Ecto neural progenitor cell (in vitro differentiated cells): Measurements from ENCODE around the gene RIMS1.
"Not testable (repeated sequence)": the region's sequence is repeated elsewhere in the genome, so short reads cannot be mapped to it uniquely, and the experiment has no call there.

Experiments used
- DNase-seq: peaks from one replicate; pipeline ENCODE4 v3.0.0-alpha.2; 2018; ENCODE audit warnings: low spot score

The RIMS1 gene

DNA sequence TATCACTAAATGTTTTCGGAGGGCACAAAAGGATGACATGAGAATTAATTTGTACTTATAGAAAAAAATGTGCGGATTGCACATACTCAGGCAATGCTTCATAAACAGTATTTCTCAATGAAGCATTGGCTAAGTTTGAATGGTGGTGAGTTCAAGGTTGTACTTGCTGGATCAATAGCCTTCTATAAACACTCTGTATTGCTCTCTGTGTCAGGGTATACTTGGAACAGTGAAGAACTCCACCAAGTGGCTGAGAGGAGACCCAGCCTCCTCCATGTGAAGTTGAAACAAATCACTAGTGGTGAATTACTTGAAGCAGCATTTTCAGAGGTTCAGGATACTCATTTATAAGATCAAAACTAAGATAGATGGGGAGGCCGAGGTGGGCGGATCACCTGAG, 360.6 kb downstream of the RIMS1 start:
- DNase-seq, result no peak

DNA sequence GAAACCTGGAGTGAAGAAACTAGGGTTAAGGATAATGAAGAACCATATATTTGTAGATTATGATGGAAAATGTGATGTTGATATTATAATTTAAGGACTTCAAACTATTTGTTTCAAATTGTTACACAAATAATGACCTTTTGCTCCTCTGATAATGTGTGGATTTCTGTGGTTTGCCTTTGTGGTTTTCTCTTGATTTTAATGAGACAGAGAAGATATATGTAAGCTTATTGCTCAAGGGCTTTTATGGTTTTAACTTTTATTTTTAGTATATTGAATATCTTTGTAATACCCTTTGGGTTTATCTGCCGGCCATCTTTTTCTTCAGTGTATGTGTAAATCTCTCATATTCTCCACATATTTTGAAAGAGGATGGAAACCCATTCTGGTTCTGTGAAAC, 362.3 kb downstream of the RIMS1 start:
- no peak for DNase-seq

DNA sequence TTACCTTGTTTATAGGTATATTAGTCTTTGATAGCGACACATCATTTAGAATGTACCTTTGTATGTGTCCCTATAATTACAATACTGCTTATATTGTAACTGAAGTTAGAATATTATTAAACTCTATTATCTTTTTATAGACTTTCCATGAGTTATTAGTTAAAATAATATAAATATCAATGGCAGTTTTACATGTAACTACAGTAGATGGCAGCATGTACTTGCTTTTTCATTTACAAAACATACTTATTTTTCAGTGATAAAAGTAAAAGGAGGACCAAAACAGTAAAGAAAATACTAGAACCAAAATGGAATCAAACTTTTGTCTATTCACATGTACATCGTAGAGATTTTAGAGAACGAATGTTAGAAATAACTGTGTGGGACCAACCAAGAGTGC, 364.3 kb downstream of the RIMS1 start:
- no peak for DNase-seq

DNA sequence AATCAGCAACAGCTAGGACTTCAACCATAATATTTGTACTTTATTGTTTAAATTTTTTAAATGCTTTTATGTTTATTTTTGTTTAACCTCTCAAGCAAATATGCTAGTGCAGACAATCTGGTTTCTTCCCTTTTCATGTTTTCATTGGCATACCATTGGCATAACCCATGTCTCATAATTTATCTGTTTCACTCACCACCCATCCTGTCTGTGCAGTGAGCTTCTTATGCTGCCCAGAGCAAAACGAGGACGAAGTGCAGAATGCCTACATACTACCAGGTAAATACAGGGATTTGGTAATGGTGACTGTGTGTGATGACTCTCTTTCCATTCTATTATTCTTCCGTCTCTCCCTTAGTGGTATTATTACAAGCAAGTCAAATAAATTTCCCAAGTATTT, 374.1 kb downstream of the RIMS1 start:
- no peak for DNase-seq

DNA sequence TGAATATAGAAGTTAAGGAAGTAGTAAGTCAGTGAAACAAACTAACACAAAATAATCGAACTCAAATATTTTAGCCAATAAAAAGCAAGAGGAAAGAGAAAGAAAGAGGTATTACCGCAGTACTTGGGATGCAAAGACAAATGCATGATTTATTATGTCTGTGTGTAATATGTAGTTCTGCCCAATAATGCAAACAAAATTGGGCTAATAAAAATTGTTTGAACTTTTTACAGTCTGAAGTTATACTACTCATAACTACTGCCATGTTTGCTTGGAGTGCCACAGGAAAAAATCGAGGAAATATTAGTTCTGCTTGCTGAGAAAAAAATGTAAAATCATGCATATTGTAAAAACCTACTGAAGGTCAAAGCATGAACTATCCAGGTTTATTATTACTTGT, 375.2 kb downstream of the RIMS1 start:
- DNase-seq, result no peak

DNA sequence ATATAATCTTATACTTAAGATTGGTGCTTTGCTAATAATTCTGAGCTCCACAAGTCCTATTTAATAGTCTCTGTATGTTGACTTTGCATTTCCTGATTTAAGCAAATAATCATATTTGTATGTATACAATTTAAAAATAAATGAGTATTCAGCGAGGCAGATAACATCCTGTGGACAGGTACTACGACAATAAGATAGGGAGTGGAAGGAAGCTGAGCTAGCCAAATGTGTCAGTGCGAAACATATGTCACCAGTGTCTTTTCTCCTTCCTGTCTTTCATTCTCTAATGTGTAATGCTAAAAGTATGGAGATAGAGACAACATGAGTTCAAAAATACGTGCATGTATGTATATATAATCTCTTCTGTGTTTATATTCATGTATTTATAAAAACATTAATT, 375.9 kb downstream of the RIMS1 start:
- no peak for DNase-seq

DNA sequence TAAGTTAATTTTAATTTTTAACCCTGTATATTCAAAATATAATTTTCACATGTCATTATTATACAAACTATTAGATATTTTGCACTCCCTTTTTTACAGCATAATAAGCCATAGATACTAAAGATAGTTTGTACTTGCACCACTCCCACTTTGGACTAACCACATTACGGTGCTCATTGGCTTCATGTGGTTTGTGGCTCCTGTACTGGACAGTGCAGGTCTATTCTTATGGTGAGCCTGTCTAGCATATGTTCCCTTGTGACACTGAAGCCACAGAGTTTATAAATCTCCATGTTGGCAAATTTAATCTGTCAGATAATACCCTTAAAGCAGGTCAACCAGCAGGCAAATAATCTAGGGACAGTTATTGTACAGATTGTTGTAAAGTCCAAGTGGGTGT, 381.1 kb downstream of the RIMS1 start:
- DNase-seq, result no peak

DNA sequence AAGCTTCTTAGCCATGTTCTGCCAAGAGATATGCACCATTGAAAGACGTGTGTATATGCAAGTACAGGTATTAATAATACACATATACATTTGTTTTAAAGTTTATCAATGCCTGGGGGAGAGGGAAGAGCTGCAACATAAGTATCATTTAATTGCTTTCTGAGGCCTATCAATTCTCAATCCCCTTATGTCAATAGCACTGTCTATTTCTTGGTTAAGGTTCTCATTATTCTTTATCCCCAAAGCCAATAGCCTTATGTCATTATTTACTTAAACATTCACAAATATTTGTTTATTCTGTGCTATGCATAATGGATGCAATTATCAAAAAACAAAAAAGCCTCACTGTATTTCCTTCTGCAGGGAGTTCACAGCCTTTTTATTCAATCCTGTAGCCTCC, 385.2 kb downstream of the RIMS1 start:
- DNase-seq, result no peak

DNA sequence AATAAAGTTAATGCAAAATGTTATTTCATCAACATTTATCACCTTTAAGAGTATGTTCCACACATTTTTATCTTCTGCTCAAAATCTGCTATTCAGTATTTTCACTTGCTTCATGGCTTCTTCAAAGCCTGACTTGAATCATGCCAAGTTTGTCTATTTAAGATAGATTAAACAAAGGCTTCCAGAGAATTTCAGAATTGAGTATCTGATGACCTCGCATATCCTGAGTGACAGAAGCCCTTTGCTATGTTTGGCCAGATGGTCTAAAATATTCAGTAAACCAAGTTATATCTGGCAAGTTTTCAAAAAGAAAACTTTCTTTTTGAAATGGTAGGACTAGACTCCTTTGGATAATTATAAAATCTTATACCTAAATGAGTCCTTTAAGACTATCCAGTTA, 386.6 kb downstream of the RIMS1 start:
- no peak for DNase-seq

DNA sequence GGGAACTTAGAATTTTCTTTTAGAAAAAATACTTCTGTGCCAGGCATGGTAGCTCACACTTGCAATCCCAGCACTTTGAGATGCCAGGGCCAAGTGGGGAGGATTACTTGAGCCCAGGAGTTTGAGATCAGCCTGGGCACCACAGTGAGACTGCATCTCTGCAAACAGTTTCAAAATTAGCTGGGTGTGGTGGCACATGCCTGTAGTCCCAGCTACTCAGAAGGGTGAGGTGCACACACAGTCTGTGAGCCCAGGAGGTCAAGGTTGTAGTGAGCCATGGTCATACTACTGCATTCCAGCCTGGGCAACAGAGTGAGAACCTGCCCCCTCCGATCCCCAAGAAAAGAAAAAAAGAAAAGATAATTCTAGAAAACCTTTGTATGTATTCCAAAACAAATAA, 389.5 kb downstream of the RIMS1 start:
- DNase-seq, result no peak

DNA sequence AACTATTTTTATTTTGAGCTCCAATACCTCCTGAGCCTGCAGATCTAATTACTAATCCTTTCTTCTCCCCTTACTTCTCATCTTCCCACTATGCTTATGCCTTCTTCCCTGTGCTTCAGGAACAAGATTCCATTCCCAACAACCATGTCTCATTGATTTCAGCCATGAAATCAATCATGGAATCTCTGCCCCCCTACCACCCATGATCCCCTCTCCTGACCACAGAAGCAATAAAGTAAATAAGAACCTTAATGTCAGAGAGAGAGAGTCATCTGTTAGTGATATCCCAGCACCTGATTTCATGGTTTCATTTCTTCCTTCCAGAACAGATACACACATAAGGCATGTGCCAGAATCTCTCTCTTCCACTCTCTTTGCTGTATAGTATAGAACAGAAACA, 395.9 kb downstream of the RIMS1 start:
- DNase-seq, result no peak

DNA sequence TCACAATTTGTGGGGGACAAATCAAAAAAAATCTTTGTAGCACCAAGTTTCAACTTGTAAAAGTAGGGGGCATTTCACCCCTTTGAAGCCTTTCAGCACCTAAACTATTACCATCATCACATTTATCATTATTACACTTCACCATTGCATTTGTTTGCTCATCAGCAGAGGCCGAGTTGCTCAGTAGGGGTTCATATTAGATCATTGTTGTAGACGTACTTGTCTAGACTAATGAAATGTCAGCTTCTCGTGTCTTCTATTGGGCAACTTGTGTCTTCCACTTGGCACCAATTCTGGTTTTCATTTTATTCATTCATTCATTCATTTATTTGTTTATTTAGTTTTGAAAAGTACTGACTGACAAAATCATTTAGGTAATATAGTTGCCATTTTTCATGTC, 397.2 kb downstream of the RIMS1 start:
- no peak for DNase-seq

DNA sequence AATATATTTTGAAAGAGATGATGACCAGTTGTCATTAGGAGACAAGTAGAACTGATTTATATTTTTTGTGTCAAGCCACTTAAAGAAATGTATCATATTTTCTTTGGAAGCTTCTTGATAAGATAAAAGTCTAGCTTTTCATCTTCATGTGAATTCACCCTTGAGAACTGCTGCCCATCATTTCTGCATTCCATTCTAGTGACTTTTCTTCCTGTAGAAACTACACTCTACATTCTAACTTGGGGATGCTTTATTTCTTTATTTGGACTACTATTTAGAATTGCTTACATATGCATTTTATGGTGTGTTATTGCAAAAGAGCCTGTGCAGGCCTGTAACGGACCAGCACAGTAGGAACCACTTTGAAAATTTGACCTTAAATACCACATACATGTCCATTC, 400.6 kb downstream of the RIMS1 start:
- DNase-seq, result no peak

DNA sequence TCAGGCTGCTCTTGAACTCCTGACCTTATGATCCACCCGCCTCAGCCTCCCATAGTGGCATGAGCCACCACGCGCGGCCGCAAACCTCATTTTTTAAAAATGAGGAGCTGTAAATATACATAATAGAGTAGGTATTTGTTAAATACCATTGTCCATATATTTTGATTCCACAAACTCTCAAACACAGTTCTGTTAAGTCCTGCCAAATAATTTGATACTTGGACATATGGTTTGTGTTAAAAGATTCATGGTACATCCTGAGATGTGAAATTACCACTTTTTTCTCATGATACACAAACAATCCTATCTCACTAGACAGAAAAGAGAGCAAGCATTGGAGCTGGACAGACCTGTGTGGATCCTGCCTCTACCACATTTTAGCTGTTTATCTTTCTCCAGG, 401.5 kb downstream of the RIMS1 start:
- DNase-seq, result no peak

DNA sequence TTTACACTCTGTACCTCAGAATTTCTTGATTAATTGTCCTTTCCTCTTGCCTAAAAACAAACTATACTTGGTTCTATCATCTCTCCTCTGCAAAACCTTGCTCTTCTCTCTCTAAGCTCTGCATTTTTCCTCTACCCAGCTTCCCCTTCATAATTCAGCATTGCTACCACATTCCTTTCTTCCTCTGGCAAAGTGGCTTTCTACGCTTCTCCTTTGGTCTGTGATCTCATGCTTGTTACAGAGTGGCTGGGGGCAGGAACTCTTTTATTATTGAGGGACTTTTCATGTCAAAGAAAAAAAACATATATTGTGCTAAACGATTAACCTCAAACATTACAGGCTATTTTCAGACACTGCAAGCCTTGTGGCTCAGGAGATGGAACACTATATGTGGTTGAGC, 402.2 kb downstream of the RIMS1 start:
- no peak for DNase-seq

DNA sequence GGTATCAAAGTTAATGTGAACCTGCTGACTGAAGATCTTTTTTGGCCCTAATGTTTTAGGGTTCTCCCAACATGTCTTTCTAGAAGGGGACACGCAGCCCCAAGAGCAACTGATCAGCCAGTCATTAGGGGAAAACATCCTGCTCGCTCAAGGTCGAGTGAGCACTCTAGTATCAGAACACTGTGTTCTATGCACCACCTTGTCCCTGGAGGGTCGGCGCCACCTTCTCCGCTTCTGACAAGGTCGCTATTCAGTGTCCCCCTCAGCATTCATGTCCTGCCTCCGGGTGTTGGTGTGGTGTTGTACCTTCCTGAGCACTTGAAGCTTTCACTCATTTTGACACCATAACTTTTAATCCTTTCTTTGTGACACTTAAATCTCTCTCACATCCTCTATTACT, 404.3 kb downstream of the RIMS1 start:
- no peak for DNase-seq

DNA sequence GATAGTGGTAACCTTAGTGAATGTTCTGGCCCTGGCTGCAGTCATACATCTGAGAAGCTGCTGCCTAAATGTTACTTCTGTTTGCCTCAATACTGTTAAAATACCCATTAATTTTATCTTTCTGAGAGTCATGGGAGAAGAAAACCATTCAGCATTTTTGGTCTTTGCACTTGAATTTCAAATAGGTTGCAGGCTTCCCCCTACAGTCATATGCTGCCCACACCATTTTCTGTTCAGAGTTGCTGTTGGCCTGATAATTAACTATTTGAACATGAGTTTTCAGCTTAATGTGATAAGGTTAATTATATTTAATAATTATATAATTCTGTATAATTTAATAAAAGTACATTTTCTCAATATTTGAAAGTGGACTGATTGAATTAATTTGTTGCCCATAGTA, 410.0 kb downstream of the RIMS1 start:
- DNase-seq, result no peak

DNA sequence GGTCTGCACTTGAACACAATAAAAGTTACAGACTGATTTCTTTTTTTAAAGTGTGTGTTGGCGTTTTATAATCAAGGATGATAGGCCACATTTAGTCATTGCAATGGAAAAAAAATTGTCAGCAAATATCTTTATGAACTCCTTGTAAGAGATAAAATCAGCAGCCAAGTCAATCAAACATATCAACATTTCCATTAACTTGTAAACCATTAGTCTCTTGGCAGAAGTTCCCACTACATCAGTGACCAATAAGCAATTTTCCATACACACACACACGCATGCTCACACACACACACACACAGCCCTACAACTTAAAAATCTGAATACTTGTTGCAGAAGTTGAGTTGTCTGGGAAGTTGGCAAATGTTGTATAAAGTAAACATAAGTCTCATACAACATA, 419.6 kb downstream of the RIMS1 start:
- DNase-seq, result no peak

DNA sequence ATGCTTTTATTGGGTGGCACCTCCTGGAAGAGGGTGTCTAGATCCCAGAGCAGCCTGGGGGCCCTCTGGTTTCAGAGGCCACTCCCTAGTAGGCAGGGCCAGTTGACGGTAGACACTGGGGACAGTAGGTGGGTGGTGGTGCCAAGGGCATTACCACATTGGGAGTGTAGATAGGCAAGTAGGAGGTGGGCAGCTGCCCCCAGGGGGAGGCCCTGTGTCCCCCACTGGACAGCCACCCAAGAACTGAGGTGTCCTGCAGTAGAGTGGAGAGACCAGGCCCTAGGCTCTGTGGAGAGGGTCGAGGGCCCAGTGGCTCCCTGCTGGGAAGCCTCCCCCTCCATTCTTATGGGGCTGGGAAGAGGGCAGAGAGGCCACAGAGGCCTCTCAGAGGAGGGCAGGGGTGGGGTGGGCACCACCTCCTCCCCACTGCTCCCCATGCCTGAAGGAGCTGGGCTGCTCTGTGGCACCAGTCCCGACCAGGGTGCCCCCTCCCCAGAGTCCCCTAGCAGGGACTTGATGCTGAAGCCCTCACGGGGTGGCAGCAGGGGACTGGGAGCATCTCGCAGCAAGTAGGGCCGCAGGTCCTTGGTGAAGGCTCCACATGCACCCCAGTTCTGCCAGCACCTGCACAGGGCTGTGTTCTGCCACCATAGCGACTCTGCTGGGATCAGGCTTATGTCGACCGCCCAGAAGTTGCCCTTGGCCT, 430.5 kb downstream of the RIMS1 start:
- DNase-seq, result no peak

DNA sequence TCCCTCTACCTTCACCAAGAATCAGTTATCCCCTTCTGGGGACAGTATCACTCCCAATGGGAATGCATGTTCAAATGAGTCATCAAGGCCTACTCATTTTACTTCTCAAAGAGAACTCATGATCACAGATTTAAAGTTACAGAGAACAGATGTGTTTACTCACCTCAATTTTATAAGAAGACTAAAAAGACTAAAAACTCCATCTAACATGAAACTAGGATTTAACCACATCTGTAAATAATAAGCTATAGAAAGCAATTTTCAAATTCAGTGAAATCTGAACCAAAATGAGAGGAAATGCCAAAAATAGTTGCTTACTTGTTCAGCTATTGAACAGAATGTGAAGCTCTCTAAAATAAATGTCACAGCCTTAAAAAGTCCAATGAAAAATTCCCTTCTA, 435.4 kb downstream of the RIMS1 start:
- no peak for DNase-seq

DNA sequence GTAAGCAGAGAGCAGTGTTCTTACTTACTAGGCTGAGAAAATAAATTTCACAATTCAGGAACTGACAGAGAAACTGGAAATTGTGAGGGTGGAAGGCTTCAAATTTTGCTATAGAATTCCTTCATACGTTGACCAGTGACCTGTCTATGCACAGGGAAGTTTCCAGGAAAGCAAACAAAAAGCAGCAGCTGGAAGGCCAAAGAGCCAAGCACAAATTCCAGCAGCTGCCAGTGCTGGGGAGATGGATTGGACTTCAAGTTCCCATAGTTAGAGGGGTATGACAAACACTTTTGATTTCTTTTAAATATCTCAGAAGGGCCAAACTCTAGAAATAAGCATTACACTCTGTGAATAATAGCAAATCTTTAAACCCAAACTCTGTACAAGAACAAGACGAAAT, 436.4 kb downstream of the RIMS1 start:
- DNase-seq, result no peak

DNA sequence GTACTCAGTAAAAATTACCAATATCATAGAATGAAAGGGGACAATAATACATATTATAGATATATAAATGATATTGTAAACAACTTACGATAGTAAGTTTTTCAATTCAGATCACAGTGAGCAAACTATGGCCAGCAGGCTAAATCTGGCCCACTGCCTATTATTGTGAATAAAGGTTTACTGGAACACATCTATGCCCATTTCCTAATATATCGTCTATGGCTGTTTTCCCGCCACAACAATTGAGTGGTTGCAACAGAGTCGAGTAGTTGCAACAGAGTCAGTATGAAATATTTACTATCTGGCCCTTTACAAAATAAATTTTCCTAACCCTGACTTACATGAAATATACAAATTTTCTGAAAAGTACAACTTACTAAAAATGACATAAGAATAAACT, 438.2 kb downstream of the RIMS1 start:
- no peak for DNase-seq

DNA sequence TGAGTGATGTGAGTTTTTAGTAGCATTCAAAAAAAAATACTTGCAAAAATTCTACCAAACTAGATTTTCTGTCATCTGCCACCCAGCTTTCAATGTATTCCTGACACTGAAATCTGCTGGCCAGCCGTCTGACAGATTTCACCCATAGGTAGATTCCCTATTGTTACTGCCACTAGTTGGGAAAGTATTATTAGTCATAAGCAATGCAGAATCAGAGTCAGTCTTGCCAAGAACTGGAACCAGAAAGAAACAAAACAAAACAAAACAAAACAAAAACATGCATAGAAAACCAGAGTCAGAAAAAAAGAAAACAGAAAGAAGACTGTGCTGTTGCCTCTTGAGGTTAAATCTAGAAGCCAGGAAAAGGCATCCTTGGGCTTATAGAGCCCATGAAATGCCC, 442.4 kb downstream of the RIMS1 start:
- DNase-seq, result no peak

DNA sequence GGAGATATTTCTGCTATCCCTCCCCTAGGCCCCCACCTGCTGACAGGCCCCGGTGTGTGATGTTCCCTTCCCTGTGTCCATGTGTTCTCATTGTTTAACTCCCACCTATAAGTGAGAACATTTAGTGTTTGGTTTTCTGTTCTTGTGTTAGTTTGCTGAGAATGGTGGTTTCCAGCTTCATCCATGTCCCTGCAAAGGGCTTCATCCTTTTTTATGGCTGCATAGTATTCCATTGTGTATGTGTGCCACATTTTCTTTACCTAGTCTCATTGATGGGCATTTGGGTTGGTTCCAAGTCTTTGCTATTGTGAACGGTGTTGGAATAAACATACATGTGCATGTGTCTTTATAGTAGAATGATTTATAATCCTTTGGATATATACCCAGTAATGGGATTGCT, 448.9 kb downstream of the RIMS1 start:
- not testable (repeated sequence) for DNase-seq

DNA sequence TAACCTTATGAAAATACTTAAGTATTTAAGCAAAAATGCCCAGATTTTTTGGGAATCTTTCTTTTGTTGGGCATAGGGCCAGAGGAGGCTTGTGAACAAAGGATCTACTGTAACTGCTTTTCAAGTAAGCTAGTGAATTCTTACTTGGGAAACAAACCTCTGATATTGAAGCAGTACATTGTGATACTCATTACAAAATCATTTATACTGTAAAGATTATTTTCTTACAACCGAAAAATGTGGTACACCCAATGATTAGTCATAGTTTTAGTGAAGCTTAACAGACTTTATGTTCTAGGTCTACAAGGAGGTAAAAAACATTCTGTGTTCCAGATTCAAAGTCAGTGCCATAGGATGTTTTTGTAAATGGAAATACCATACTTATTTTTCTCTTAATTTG, 462.6 kb downstream of the RIMS1 start:
- DNase-seq, result no peak
